OCI-LY7 (cell line): ENCODE data around the gene INSRR.

ENCODE experiments used
- CTCF ChIP-seq: fragments of 200-600 bp; sonication (generic); conservative IDR thresholded peaks from 2 replicates; pipeline ENCODE4 v1.5.1; 2014; ENCODE audit warnings: mild to moderate bottlenecking, antibody characterized with exemption, low read length, moderate library complexity, mixed read lengths
- EZH2phosphoT487 ChIP-seq: fragments of 200-600 bp; sonication (generic); IDR thresholded peaks from 2 replicates; pipeline ENCODE4 v1.6.1; 2018; ENCODE audit warnings: low read depth, borderline replicate concordance, mild to moderate bottlenecking, mixed run types, antibody characterized with exemption, low read length, moderate library complexity, mixed read lengths

- no peak for TF ChIP-seq CTCF
- TF ChIP-seq EZH2phosphoT487, result no peak
These were observed 7.0 kb downstream of the INSRR start for GRCh38 chr1:156851779-156852417.
